GM12875 (cell line): ENCODE data around the gene SMIM35.

Source experiments
- H3K4me3 ChIP-seq: one replicate; pipeline ENCODE4 v1.5.1; 2011; ENCODE audit warnings: low read depth, low read length, control low read depth
- TF ChIP-seq, protein P1 (sequence below): IDR thresholded peaks from 2 replicates; pipeline ENCODE4 v1.5.1; 2011; ENCODE audit warnings: low read depth, mild to moderate bottlenecking, control low read depth, inconsistent platforms, low read length, moderate library complexity, borderline replicate concordance; ENCODE audit not compliant: insufficient read depth

SMIM35 gene

DNA sequence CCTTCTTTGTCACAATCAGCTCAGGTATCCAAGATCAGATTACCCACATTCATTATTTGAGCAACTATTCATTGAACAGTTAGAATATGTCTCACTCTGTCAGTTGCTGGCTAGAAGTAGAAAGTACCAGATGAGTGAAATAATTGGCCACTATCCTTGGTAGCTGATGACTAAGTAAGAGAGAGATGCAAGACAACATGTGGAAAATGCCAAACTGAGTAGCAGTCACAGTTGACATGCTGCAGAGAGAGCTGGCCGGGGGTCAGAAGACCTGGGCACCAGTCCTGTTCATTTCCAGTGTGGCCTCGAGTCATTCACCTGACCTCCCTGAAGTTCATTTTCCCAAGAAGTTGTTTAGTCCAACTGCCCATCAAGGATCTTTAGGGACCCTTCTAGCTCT lies 22.5 kb upstream of the SMIM35 start:
- TF ChIP-seq, protein P1, sequence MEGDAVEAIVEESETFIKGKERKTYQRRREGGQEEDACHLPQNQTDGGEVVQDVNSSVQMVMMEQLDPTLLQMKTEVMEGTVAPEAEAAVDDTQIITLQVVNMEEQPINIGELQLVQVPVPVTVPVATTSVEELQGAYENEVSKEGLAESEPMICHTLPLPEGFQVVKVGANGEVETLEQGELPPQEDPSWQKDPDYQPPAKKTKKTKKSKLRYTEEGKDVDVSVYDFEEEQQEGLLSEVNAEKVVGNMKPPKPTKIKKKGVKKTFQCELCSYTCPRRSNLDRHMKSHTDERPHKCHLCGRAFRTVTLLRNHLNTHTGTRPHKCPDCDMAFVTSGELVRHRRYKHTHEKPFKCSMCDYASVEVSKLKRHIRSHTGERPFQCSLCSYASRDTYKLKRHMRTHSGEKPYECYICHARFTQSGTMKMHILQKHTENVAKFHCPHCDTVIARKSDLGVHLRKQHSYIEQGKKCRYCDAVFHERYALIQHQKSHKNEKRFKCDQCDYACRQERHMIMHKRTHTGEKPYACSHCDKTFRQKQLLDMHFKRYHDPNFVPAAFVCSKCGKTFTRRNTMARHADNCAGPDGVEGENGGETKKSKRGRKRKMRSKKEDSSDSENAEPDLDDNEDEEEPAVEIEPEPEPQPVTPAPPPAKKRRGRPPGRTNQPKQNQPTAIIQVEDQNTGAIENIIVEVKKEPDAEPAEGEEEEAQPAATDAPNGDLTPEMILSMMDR, result no peak
- H3K4me3 ChIP-seq, result no peak overlapping the region

DNA sequence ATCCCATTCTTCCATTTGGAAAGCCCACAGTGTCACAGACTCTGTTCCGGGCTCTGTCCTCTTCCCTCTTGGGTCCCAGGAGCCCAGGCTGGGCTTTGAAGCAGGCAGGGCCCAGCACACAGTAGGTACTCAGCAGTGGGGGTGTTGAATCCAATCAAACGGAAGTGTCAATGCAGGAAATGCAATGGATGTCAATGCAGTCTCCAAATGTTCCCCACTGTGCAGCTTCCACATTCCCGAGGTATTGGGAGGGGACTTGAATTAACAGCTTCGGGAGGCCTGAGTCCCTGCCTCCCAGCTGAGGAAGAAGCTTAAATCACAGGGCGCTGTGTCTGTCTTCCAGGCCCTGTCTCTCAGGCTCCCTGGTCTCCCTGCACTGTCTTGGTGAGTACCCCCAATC lies 21.8 kb upstream of the SMIM35 start:
- TF ChIP-seq, protein P1, result no peak
- no peak overlapping the region for H3K4me3 ChIP-seq

DNA sequence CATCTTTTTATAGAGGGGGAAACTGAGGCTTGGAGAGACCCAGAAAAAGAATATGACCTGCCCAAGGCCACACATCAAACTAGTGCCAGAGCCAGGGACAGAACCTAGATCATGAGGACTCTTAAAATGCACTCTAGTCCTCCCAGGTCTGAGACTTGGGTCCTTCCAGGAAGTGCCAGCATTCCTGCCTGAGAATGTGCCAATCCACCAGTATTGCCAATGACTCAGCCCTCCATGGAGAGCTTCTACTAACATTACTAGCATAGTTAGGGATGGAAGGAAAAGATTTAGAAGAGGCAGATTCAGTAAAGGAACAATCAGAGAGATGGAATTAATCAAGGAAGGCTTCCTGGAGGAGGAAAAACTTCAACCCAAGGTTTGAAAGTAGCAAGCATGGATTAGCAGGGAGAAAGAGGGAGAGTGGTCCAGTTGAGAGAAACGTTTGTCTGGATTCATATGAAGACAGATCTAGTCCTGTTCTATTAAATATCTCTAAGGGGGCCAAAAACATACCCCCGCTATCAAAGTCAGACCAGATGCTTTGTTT lies 20.1 kb upstream of the SMIM35 start:
- TF ChIP-seq, protein P1, result no peak
- no peak overlapping the region for H3K4me3 ChIP-seq

DNA sequence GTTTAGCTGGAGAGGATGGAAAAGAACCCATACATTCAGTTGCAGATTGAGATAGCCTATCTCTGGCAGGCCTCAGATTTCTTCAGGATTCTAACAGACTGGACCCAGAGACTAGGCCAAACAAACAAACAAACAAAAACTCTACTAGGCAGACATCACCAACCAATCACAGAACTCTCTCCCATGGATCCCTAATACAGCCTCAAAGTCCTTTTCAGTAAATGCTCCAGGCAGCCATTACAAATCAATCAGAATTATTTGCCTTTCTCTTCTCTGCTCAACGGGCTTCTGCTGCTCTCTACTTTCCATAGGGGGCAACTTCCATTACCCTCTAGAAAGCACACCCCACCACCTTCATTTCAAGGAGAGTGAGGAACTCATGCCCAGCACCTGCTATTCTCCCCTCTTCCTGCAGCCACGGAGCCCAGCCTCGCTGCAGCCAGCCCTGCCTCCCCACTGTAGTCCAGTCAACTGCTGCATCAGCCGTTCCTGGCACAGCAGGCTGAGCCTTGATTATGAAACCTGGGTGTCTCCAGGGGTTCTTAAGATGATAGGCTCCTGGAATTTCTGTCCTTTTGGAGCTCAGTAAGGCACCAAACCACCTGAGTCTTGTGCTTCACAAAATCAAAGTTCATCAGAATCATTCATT lies 19.0 kb upstream of the SMIM35 start:
- TF ChIP-seq, protein P1, result no peak
- no peak overlapping the region for H3K4me3 ChIP-seq

DNA sequence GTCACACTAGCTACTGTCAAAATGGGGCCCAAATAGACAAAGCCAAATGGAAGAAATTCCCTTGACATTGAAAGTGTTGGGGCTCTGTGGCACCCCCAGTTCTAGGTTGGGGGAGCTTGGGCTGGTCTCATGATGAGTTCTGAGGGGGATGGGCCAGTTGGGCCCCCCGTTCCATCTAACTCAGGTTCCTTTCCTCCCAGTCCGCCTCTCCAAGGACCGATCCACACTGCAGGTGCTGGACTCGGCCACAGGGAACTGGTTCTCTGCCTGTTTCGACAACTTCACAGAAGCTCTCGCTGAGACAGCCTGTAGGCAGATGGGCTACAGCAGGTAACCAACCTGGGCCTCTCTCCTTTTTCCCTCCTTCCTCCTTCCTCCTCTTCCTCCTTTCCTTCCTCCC lies 17.7 kb upstream of the SMIM35 start:
- TF ChIP-seq, protein P1, result no peak

DNA sequence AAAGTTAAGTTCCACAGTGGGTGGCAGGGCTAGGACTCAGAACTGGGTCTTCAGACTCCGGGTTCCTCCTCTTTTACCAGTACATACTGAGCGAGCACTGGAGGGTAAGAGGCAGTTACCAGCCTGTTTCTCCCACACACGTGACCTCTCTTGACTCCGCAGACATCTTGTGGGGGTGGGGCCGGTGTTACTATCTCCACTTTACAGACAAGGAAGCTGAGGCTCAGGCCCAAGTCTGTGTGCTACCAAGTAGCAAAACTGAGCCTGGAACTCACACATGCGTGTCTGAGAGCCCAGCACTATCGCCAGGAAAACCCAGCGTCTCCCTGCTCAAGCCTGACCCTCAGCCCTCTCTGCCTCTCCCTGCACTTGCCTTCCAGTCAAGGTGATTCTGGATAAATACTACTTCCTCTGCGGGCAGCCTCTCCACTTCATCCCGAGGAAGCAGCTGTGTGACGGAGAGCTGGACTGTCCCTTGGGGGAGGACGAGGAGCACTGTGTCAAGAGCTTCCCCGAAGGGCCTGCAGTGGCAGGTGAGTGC lies 16.0 kb upstream of the SMIM35 start:
- H3K4me3 ChIP-seq, result no peak overlapping the region
- TF ChIP-seq, protein P1, result no peak

More for the DNA sequence above, 17.7 kb upstream of the SMIM35 start:
- H3K4me3 ChIP-seq, result no peak overlapping the region

DNA sequence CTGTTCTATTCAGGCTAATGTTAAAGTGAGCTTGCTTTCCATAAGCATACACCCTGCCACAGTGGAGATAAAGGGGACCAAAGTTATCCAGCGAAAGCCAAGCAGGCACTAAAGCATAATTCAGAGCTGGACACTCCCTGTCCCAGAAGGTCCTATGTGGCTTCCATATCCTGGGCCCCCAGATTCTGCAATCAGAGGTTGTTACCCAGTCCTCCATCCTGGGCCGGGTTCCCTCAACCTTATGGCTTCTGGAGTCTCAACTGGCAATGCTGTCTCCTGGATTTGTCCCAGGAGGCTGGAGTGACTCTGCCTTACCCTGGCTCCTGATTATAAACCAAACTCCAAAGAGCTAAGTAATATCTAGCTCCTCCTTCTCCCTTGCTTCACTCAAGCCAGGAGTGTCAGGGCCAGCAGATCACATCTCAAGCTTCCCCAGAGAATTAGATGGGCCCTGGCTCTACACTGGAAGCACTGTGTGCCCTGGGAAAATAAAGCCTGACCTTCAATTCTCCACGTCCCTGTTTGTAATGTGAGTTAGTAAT lies 14.0 kb upstream of the SMIM35 start:
- TF ChIP-seq, protein P1, result no peak
- H3K4me3 ChIP-seq, result no peak overlapping the region
